Retinal pigment epithelial cell (primary cell): ENCODE results near the gene C1orf141.

Source experiments
- DNase-seq: peaks from one replicate; pipeline ENCODE4 v3.0.0-alpha.2; 2010; ENCODE audit warnings: low read depth
- H3K4me3 ChIP-seq: 2 replicates; pipeline ENCODE4 v1.5.1; 2011; ENCODE audit warnings: mild to moderate bottlenecking, low read length, control low read depth, moderate library complexity
- TF ChIP-seq, protein P1 (sequence below): conservative IDR thresholded peaks from 2 replicates; pipeline ENCODE4 v1.5.1; 2011; ENCODE audit warnings: low read depth, low read length, control low read depth, inconsistent platforms

The C1orf141 gene

DNA sequence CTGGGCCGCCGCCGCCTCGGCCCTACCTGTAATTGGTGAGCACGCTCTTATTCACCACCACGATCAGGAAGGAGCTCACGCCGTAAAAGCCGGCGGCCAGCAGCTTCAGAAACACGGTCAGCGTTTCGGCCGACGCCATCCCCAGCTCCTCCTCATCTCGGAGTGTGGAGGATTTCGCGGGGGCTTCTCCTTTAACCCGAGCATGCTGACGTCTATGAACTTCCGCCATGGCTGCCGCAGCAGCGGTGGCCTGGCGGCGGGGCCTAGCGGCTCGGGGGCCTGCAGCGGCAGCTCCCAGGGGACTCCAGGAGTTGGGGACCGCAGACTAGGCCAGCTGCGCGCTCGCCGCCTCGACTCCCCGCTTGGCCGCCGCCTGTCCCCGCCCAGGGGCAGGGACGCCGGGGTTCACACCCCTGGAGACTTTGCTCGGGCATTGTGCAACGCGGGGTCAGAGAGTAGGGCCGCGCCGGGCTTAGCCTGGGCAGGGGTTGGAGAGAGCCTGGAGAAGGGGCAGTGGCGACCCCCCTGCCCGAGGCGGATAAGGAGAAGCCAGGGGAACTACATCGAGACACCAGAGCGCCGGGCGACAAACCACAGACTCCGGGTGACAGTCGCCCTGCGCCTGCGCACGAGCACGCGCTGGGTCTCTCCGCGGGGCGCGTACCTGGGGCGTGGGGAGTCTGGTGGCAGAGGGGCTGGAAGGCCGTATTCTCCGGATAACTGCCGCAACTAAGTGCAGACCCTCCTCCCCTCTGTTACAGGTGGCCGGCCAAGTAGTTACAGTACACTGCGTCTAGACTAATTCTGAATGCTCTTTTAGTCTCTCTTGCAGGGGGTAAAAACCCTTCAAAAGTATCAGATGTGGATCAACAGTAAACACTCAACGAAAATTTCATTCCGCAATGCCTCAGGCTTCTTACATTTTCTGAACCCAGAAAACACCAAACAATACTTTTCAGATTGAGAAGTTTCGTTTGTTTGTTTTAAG lies 80.7 kb downstream of the C1orf141 start, which contains the start of gene SLC35D1:
Gene SLC35D1, minus strand, starts transcription at position 364 of the 988 bp plus-strand sequence. Its CDS starts 135 bp downstream, at position 229.
- DNase-seq: no peak
- TF ChIP-seq, protein P1, sequence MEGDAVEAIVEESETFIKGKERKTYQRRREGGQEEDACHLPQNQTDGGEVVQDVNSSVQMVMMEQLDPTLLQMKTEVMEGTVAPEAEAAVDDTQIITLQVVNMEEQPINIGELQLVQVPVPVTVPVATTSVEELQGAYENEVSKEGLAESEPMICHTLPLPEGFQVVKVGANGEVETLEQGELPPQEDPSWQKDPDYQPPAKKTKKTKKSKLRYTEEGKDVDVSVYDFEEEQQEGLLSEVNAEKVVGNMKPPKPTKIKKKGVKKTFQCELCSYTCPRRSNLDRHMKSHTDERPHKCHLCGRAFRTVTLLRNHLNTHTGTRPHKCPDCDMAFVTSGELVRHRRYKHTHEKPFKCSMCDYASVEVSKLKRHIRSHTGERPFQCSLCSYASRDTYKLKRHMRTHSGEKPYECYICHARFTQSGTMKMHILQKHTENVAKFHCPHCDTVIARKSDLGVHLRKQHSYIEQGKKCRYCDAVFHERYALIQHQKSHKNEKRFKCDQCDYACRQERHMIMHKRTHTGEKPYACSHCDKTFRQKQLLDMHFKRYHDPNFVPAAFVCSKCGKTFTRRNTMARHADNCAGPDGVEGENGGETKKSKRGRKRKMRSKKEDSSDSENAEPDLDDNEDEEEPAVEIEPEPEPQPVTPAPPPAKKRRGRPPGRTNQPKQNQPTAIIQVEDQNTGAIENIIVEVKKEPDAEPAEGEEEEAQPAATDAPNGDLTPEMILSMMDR: no peak
- H3K4me3 ChIP-seq: peak within 1 kb of the TSS; percentile 87

DNA sequence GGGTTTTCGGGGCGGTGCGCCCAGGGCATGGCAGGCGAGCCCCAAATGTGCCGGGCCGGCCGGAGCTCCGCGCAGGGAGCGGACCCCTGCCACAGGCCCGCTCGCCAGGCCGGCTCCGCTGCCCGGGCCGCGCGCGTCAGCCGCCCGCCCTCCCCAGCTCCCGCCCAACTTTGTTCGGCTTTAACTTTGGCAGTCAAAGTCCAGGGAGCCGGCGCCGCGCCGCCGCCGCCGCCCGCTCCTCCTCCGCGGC lies 81.3 kb downstream of the C1orf141 start:
- H3K4me3 ChIP-seq: peak overlapping the region; percentile 87
- no peak for DNase-seq
- TF ChIP-seq, protein P1: no peak

DNA sequence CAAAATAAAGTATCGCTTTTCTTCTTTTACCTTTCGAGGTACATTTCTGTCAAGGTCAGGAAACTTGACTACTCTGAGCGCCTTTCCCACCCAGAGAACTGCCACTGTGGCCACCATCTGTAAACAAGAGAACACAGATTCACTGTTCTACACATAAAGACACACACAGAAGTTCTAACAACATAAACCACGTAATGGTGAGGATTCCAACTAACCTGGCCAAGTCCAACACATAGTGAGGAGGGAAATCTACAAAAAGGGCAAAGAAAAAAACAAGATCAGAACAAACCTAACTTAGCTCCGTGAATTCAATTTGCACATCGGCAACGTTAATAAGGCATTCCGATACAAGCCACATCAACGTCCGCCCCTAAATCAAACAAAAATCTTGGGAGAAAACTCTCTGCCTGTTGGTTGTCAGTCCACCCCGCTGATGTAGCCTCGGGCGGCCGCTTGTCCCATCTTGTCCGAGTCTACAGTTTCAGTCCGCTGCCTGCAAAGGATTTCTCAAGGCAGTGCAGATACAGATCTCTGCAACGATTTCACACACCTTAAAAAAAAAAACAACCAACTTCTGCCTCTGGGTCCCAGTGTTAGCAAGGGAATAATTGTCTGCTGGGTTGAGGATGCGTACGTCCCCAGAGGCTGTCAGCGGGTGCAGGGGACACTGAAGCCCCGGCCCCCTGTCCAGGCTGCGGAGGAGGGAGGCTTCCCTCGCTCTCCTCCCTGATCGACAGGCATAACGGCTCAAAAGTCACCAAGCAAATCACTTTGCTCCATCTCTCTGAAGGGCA lies 81.8 kb downstream of the C1orf141 start:
- TF ChIP-seq, protein P1: no peak
- no peak for DNase-seq
- peak overlapping the region; percentile 87 for H3K4me3 ChIP-seq

DNA sequence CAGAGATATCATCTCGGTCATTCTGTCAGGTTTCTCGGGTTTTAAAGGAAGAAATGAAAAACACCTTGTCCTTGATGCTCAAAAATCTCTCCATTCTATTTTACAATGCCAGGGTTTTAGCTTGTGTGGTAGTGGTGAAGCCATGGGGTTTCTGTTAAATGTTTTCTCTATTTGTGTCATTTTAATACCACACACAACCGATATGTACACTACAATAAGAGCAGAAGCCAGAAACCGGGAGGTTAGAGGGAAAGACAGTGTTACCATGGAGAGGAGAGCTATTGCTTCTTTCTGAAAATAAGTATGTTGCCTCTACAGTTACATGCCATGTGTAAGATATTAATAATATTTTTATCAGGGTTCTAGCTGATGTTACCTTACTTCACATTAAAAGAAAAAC lies 83.6 kb downstream of the C1orf141 start:
- no peak for DNase-seq
- no peak overlapping the region for H3K4me3 ChIP-seq
- TF ChIP-seq, protein P1: no peak

DNA sequence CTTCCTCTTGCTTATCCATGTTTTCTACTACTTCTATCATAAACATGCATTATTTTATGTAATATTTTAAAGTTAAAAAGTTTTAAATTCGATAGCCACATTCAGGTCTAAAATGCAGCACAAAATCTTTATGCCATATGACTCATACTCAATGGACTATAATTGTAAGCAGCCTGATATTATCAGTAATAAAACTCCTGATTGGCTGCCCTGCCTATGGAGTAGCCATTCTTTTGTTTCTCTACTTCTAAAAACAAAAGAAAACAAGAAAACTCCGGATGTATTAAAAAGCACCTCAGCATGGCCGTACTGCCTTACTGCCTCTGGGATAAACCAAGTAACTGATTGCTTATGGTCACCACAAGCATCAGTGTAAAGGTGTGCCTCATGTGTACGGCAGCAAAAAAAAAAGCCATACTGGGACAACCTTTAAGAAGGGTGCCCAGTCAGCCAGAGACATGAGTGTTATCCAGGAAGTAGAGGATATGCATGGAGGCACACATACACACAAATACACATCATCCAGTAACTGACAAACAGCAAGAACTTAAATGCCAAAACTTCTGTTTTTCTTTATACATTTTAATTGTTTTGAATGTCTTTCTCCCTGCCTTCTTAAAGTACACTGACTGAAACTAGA lies 90.0 kb downstream of the C1orf141 start:
- H3K4me3 ChIP-seq: no peak overlapping the region
- no peak for DNase-seq
- TF ChIP-seq, protein P1: no peak

DNA sequence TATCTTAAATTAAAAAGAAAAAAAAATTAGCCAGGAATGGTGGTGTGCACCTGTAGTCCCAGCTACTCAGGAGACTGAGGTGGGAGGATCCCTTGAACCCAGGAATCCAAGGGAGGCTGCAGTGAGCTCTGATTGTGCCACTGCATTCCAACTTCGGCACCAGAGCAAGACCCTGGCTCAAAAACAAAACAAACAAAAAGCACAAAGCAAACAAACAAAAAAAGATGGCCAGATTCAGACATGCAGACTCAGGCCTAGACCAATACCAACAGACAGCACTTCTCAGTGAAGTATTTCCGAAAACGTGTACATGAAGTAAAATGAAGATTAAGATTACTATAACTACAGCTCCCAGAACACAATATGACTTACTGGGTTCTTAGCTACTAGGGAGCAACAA lies 91.4 kb downstream of the C1orf141 start:
- no peak overlapping the region for H3K4me3 ChIP-seq
- no peak for DNase-seq
- TF ChIP-seq, protein P1: no peak
